ENCODE measurements around the gene DNAJC7. TPM values are rescaled to one million over a fixed set of nuclear protein-coding genes. Genes with fewer than 3 reads are reported as not detected.

DNAJC7 gene
- total RNA-seq, 6 experiments from 2014 or later = 32.7 to 40.3 (median 35.2) TPM

DNA sequence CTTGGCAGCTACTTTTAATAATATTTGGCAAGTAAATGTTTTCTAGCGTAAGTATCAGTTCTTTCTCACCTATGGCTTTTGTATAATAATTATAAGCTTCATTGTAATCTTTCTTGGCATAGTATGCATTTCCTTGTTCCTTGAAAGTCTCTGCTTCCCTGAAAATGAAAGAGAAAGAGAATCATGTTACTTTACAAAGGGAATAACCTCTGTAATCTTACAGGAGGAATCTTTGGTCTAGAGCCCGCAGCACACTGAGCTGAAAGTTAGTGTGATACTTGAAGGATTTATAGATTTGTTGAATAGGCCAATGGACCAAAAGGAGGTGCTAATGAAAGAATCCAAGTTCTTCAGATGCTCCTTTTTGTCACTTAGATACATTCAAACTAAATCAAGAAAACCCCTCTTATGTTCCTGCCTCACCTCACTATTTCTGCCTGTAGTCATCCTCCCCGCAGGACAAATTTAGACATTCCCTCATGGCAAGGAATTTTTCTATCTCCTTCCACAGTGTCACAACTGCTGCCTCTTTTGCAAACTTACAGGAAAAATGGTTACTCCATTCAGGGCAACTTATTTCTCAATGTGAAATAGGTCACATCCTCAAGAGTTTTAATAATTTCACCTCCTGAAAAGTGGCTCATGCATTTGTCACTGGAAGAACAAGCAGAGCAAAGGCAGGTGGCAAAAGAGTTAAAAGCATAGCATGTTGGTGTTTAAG is 16.7 kb downstream of the DNAJC7 start:
- Histone ChIP-seq H3K9me3 (no peaks in the 10 kb centered on the region), H3K27ac (peak overlapping the region in 1 of 3 donors; percentile 5), H3K36me3 (peaks cover 13 to 53% (median 23%) of the 10 kb centered on the region in 4 donors), H3K4me3 (no peak overlapping the region), H3K4me1 (peaks cover 0 to 23% (median 5%) of the 10 kb centered on the region in 4 donors), H3K27me3 (no peaks in the 10 kb centered on the region)
- 61% methylated on average over 3 of the region's 3 CpGs for WGBS (ENCODE audit: insufficient coverage, low coverage, low lambda C conversion rate, missing lambda C conversion rate)
- TF ChIP-seq, protein P1, sequence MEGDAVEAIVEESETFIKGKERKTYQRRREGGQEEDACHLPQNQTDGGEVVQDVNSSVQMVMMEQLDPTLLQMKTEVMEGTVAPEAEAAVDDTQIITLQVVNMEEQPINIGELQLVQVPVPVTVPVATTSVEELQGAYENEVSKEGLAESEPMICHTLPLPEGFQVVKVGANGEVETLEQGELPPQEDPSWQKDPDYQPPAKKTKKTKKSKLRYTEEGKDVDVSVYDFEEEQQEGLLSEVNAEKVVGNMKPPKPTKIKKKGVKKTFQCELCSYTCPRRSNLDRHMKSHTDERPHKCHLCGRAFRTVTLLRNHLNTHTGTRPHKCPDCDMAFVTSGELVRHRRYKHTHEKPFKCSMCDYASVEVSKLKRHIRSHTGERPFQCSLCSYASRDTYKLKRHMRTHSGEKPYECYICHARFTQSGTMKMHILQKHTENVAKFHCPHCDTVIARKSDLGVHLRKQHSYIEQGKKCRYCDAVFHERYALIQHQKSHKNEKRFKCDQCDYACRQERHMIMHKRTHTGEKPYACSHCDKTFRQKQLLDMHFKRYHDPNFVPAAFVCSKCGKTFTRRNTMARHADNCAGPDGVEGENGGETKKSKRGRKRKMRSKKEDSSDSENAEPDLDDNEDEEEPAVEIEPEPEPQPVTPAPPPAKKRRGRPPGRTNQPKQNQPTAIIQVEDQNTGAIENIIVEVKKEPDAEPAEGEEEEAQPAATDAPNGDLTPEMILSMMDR (IDR thresholded peaks at IDR 0.05) = no peak
- TF ChIP-seq POLR2A (IDR thresholded peaks at IDR 0.05) = no peak
- DNase-seq (no peak), ATAC-seq (peak in 3 of 4 donors; percentile 19 to 52 (median 45))
- intact Hi-C loops (cut with DNase I) = no loop called here

DNA sequence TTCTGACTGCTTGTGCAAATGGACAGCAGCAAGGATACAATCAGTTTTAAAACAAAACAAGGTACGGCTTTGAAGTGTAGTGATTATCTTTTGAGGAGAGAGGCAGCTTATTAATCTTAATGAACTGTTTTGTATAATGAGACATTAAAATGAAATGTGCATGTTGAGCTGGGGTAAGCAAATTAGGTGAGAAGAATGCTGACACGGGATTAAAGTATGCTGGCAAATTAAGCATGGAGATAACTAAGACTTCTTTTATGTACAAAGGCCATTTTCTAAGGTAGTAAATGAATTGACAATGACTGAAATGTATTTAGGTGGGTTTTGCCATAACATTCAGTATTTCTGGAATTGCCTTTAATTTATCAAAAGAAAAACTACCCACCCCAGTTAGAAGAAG is 18.7 kb downstream of the DNAJC7 start:
- TF ChIP-seq, protein P1 (IDR thresholded peaks at IDR 0.05) = no peak
- TF ChIP-seq POLR2A (IDR thresholded peaks at IDR 0.05) = no peak
- peaks cover 16 to 69% (median 30%) of the 10 kb centered on the region in 4 donors for H3K36me3 ChIP-seq
- intact Hi-C loops (cut with DNase I) = no loop called here
- 57% methylated on average over 2 of the region's 2 CpGs for WGBS (ENCODE audit: insufficient coverage, low coverage, low lambda C conversion rate, missing lambda C conversion rate)
- ATAC-seq = no peak
- DNase-seq = no peak
- no peaks in the 10 kb centered on the region for H3K9me3 ChIP-seq
- H3K4me3 ChIP-seq = no peak overlapping the region
- H3K4me1 ChIP-seq = peaks cover 0 to 13% (median 5%) of the 10 kb centered on the region in 4 donors
- H3K27ac ChIP-seq = no peak overlapping the region
- no peaks in the 10 kb centered on the region for H3K27me3 ChIP-seq

GRCh38 chr17:41996855-41997164 is 20.4 kb downstream of the DNAJC7 start:
- Histone ChIP-seq H3K9me3 (no peaks in the 10 kb centered on the region), H3K27me3 (no peaks in the 10 kb centered on the region), H3K36me3 (peaks cover 16 to 80% (median 36%) of the 10 kb centered on the region in 4 donors), H3K4me3 (no peak overlapping the region), H3K4me1 (no peaks in the 10 kb centered on the region), H3K27ac (no peak overlapping the region)
- intact Hi-C loops (cut with DNase I) = no loop called here
- ATAC-seq (no peak), DNase-seq (no peak)
- no peak for TF ChIP-seq POLR2A (IDR thresholded peaks at IDR 0.05)
- TF ChIP-seq, protein P1 (IDR thresholded peaks at IDR 0.05) = no peak
- WGBS (ENCODE audit: insufficient coverage, low coverage, low lambda C conversion rate, missing lambda C conversion rate) = 80% methylated on average over 2 of the region's 2 CpGs

- H3K4me1 ChIP-seq = peaks cover 0 to 30% (median 15%) of the 10 kb centered on the region in 4 donors
- no peak overlapping the region for H3K4me3 ChIP-seq
- 79% methylated on average over 3 of the region's 3 CpGs for WGBS (ENCODE audit: insufficient coverage, low coverage, low lambda C conversion rate, missing lambda C conversion rate)
- peaks cover 17 to 74% (median 35%) of the 10 kb centered on the region in 4 donors for H3K36me3 ChIP-seq
- H3K9me3 ChIP-seq = no peaks in the 10 kb centered on the region
- no peak for DNase-seq
- intact Hi-C loops (cut with DNase I) = no loop called here
- H3K27ac ChIP-seq = no peak overlapping the region
- no peaks in the 10 kb centered on the region for H3K27me3 ChIP-seq
- TF ChIP-seq POLR2A (IDR thresholded peaks at IDR 0.05) = no peak
- TF ChIP-seq, protein P1 (IDR thresholded peaks at IDR 0.05) = no peak
- ATAC-seq = no peak
Measured at GRCh38 chr17:41992576-41992975, 24.7 kb downstream of the DNAJC7 start.

Measured in right lobe of liver (tissue), 6 donors.